ENCODE results near the gene FANCE. TPM values are rescaled to one million over a fixed set of nuclear protein-coding genes. Genes with fewer than 3 reads are reported as not detected.
A peak's percentile ranks its signal among the peaks of the same experiment; 100 is the strongest.

The FANCE gene
- total and polyA plus RNA-seq, 9 of the 15 experiments (the other 6 are each of a cell fraction or from before 2014, with no cell fraction given): 5.7 to 30.2 (median 17.0) TPM

- no peak; the same call in 1 of the 2 replicates for TF ChIP-seq ZNF592 (IDR thresholded peaks at IDR 0.05)
- TF ChIP-seq GATAD2A (IDR thresholded peaks at IDR 0.05): no peak
- TF ChIP-seq RHOXF2B (CRISPR knock-in tag; conservative IDR thresholded peaks at IDR 0.05): 0 out of 2 replicates have a peak, but pooled peaks have one; percentile 16
- TF ChIP-seq HNRNPUL1 (IDR thresholded peaks at IDR 0.05; ENCODE audit: low read length): no peak
- no peak for TF ChIP-seq ELF1 (tag; IDR thresholded peaks at IDR 0.05)
- TF ChIP-seq ZBED1 (IDR thresholded peaks at IDR 0.05): no peak
- TF ChIP-seq ZBTB1 (CRISPR knock-in tag; IDR thresholded peaks at IDR 0.05; ENCODE audit: borderline replicate concordance, low read depth): no peak
- TF ChIP-seq BACH1 (tag; IDR thresholded peaks at IDR 0.05): no peak
- no peak for TF ChIP-seq RREB1 (CRISPR knock-in tag; IDR thresholded peaks at IDR 0.05)
- no peak for TF ChIP-seq IRF9 (tag; IDR thresholded peaks at IDR 0.05)
- 0 out of 2 replicates have a peak, but pooled peaks have one; percentile 20 for TF ChIP-seq HES1 (IDR thresholded peaks at IDR 0.05; ENCODE audit: low read depth)
- TF ChIP-seq ZZZ3 (IDR thresholded peaks at IDR 0.05): no peak
- peak in 1 of 2 experiments; percentile 6; a peak in 1 of 4 replicates for TF ChIP-seq RAD21 (CRISPR knock-in tag; conservative IDR thresholded peaks at IDR 0.05 in 1 of 2, IDR thresholded peaks at IDR 0.05 in 1 of 2)
- TF ChIP-seq ZHX1 (conservative IDR thresholded peaks at IDR 0.05; ENCODE audit: low read length): no peak
Observed at GRCh38 chr6:35471836-35472345, 19.8 kb downstream of the FANCE start (continued).
